Stimulated activated CD8-positive, alpha-beta memory T cell treated with anti-CD3 and anti-CD28 coated beads, Interleukin-2, amount 100 ng/mL, for 1 hour (primary cell): ENCODE results near the gene FBXO46.

ENCODE experiments used
- DNase-seq, 2 donors: peaks; one replicate each; pipeline ENCODE4 v3.0.0-alpha.2; 2020; ENCODE audit warnings: low read depth in 2 of 2

FBXO46 gene

GRCh38 chr19:45682908-45683307 lies 47.8 kb downstream of the FBXO46 start:
- DNase-seq = no peak

DNA sequence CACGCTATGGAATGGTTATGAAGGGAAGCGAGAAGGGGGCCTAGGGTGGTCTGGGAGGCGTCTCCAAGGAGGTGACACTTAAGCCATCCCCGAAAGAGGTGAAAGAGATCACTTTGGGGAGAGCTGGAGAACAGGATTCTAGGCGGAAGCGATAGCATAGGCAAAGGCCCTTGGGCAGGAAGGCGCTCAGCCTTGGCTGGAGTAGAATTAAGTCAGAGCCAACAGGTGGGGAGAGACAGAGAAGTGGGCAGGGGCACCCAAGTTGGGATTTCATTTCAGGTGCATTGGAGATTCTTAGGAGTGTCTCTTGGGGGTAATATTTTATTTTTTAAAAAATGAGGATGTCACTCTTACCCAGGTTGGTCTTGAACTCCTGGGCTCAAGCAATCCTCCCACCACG lies 48.6 kb downstream of the FBXO46 start:
- no peak for DNase-seq

DNA sequence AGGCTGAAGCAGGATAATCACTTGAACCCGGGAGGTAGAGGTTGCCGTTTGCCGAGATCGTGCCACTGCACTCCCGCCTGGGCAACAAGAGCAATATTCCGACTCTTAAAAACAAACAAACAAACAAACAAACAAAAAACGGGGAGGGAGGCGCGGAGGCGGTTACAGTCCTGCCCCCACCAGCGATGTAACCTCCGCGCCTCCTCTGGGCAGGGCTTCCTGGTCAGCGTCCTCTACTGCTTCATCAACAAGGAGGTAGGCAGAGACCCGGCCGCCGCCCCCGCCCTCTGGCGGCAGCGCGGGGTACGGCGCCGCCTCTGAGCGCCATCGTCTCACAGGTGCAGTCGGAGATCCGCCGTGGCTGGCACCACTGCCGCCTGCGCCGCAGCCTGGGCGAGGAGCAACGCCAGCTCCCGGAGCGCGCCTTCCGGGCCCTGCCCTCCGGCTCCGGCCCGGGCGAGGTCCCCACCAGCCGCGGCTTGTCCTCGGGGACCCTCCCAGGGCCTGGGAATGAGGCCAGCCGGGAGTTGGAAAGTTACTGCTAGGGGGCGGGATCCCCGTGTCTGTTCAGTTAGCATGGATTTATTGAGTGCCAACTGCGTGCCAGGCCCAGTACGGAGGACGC lies 49.2 kb downstream of the FBXO46 start:
- DNase-seq = peak; percentile 73 to 75

- peak in 1 of 2 donors; percentile 67 for DNase-seq
These were observed 53.1 kb downstream of the FBXO46 start for GRCh38 chr19:45677351-45678230.

- no peak for DNase-seq
These were observed 53.8 kb downstream of the FBXO46 start for GRCh38 chr19:45676851-45677263.

DNA sequence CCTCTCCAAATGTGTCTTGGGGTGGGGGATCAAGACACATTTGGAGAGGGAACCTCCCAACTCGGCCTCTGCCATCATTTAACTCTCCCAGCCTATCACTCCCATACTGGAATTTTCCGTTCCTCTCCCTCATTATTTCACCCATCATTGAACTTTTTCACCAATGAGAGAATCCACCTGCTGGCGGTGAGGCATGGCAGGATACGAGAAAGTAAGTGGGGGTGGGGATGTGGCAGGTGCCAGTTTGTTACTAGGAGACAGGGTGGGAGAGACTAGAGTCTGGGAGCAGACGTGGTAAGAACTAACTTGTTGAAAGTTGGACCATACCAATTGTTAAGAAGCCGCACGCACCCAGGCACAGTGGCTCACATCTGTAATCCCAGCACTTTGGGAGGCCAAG lies 55.8 kb downstream of the FBXO46 start:
- no peak for DNase-seq

DNA sequence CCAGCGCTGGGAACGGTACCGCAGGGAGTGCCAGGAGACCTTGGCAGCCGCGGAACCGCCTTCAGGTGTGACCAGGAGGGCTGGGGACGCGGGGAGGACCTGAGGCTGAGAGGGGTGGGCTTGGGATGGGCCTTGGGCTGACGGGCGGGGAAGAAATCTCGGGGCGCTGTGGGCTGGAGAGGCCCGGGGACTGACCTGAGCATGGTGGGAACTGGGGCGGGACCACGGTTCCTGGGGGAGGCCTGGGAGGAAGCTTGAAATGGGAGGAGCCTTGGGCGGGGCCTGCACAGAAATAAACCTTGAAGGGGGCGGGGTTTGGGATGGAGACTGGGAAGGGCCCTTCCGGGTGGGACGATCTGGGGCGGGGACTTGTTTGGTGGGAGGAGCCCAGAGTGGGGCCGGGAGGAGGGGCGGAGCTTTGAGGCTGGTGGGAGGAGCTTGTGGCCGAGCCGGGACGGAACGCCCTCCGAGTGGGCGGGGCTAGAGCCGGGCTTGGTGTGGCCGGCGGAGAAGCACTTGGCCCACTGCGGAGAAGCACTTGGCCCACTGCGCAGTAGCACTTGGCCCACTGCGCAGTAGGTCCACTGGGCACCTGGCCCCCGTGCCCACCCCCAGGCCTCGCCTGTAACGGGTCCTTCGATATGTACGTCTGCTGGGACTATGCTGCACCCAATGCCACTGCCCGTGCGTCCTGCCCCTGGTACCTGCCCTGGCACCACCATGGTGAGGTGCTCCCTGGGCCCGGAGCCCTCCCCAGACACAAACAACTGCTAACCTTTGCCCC lies 59.8 kb downstream of the FBXO46 start:
- DNase-seq = no peak

GRCh38 chr19:45668342-45668871 lies 62.3 kb downstream of the FBXO46 start:
- DNase-seq = no peak

DNA sequence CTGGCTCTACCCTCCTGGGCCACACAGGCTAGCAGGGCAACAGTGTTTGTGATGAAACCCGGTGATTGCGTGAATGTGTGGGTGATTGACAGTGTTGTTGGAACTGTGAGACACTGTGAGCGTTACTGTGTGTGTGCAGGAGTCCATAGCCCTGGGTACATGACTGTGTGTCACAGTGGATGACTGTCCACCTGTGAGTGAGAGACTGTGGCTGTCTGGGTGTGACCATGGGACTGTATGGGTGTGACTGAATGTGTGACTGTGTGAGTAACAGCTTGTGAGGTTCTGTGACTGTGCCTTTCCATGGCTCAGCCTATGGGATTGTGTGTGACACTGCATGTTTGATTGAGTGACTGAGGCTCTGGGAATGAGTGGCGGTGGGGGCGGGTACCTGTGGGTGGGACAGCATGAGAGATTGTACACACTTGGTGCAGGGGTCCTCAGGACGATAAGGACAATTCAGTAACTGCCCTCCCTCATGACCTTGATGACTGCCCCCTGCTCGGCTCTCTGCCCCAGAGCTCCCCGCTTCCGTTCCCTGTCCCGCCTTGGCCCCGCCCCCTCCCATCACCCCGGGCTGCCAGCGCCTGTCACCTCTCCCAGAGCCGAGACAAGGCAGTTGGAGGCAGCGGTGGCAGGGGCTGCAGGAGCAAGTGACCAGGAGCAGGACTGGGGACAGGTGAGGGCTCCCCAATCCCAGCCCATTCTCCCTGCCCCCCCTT lies 62.9 kb downstream of the FBXO46 start, which contains the start of gene GIPR:
GIPR (plus strand) TSS at position 602 of the 722 bp plus-strand sequence. CDS start 1,300 bp downstream, outside the sequence.
- DNase-seq = no peak

GRCh38 chr19:45664575-45664974 lies 66.1 kb downstream of the FBXO46 start:
- DNase-seq = no peak

- no peak for DNase-seq
These were observed 66.9 kb downstream of the FBXO46 start for GRCh38 chr19:45663800-45664199.

GRCh38 chr19:45660636-45661035 lies 70.1 kb downstream of the FBXO46 start:
- no peak for DNase-seq
